Measurements from ENCODE around the gene ATP2B2.

The ATP2B2 gene

DNA sequence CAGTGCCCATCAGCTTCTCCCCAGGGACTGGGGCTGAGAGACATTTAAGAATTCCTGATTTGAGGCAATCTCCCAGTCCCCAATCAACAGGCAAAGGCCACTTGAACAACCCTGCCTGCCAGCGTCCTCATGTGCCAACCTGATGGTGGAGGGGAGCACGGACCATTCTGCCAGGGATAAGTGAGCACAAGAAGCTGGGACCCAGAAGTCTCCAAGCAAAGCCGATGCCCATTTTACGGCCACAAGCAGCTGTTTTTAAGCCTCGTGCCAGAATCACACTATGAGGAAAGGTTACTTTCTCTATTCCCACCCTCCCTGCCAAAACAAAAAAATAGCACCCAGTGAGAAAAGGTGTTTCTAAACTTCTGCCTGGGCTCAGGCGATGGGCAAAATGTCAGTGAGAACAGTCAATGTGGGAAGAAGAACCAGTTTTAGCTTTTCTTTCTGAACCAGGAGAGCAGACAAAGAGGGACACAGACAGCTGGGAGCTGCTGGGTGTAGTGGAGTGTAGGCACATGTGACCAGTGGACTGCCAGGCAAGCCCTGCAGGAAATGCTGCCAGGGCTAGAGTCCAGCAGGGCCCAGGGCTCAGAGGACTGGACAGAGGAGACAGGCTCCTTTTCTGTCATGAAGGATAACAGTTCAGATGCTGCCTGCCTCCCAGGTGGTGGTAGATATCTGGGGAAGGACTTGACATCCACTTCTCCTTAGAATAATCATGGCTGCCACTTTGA is 57.7 kb downstream of the ATP2B2 start:
- no peak for DNase-seq

DNA sequence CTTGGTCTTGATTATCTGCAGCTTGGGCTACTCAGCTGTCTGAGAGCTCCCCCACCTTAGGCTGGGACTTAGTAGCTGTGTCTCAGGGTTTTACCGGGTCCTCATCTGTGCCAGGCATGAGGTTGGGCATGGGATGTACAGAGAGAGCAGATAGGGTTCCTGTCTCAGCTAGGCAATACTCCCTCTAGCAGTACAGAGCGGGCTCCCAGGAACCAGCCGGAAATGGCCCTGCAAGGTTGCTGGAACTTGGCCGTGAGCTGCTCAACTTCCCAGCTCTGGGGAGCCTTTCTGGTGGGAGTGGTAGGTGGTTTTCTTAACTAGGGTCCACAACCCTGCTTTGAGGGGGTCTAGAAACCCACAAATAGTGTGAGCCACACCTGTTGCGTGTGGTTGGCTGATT is 58.3 kb downstream of the ATP2B2 start:
- DNase-seq, result no peak

DNA sequence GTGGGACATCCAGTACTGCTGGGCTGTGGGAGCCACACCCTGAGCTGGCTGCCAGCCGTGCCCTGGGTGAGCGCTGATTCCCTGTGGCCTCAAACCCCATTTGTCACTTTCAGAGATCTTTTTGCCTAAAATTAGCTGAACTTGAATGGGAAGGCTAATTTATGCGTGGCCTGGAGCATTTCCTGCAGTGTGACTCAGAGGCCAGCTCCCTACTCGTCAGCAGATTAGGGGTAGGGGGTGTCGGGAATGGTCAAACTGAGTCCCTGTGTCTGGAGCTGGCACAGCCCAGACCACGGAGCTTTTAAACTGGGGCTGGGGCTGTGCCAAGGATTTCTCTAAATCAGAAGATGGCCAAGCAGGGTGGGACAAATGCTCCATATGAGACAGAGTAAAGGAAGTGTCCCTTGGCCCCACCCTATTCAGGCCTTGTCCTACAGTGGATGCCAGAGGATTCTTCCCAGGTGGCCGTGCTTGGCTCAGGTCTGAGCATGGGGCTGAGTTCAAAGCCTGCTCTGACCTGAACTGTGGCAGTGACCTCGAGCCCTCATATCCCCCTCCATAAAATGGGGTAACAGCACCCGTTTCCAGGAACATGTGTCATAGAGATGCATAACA is 59.7 kb downstream of the ATP2B2 start:
- DNase-seq, result peak; percentile 15

DNA sequence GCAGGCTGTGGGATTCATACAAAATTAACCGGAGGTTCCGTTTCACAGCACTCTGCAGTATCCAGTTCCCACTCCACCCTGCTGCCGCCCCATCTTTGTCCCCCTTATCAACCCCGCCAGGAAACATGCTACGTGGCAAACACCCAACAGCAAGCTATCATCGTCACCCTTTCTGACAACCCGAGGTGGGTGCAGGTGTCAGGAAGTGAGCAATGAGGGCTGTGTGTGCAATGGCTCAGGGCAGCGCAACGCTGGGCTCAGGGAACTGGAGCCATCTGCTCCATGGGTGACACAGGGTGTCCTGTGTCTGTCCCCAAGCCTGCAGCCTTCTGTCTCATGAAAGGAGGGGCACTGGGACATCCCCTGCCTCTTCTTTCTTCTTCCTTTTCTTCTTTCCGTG is 60.9 kb downstream of the ATP2B2 start:
- no peak for DNase-seq

DNA sequence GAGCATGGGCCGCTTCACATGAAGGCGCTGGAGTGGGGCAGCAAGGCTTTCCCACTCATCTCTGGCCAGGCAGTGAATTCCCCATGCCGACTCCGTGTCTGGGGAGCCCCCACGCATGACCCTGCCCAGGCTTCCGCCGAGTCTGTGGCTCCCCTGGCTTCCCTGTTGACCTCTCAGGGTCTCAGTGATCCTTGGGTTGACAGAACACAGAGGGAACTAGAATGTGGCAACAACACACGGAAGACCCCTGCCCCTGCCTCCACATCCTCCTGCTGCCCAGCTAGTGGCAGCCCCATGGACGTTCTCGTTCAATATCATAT is 61.3 kb downstream of the ATP2B2 start:
- no peak for DNase-seq

- no peak for DNase-seq
These were observed 61.9 kb downstream of the ATP2B2 start for GRCh38 chr3:10443272-10444109.

DNA sequence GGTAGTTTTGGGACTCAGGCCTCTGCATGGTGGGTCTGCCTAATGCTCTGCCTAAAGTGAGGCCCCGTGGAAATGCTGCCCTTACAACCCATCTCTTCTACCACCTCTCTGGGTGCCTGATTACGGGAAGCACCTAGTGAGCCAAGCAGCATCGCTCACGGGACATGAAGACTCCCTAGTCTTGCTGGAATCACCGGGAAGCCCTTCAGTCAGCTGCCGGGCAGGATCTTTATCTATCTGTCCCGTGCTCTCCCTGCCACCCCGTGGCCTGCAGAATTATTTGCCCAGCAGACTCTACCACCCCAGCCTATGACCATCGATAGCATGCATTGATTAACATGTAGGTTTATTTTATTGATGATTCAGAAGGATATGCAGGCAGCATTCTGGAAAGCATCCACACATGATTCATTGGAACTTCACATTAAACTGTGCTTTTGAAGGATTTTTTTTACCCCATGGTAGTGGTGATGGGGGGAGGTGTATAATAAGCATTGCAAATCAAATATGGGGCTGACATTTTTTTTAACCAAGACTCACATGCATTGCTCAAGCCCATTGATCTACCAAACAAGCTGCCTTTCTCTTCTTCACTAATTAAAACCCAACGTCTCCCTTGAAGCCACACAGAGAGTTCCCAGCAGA is 63.1 kb downstream of the ATP2B2 start:
- DNase-seq, result peak; percentile 87

GRCh38 chr3:10440684-10441083 is 64.7 kb downstream of the ATP2B2 start:
- DNase-seq, result no peak

- no peak for DNase-seq
These were observed 66.3 kb downstream of the ATP2B2 start for GRCh38 chr3:10438902-10439610.

GRCh38 chr3:10437995-10438901 is 67.1 kb downstream of the ATP2B2 start:
- DNase-seq, result peak; percentile 89

DNA sequence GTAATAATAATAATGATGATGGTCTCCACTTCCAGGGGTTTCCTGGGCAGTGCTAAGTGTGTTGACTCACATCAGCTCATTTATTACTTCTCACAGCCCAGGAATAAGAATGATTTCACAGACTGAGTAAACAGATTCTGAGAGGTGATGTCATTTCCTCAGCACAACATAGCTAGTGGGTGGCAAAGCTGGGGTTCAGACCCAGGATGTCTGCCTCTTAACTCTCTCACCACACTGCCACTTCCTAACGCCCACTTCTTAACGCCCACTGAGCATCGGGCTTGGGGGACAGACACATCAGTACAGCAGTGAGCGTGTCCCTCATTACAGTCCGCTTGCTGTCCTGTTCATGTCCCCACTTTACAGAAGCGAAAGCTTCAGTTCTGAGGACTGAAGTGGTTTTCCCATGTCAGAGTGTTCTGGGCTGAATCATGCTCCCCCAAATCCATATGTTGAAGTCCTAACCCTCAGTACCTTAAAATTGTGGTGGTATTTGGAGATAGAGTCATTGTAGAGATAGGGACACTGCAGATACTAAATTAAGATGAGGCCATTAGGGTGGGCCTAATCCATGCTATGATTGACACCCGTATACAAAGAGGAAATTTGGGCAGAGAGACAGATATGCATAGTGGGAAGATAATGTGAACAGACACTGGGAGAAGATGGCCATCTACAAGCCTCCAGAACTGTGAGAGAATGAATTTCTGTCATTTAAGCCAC is 68.0 kb downstream of the ATP2B2 start:
- DNase-seq, result peak; percentile 57

- no peak for DNase-seq
These were observed 69.5 kb downstream of the ATP2B2 start for GRCh38 chr3:10435850-10436249.

GRCh38 chr3:10434938-10435336 is 70.4 kb downstream of the ATP2B2 start:
- no peak for DNase-seq

GRCh38 chr3:10434144-10434937 is 71.0 kb downstream of the ATP2B2 start:
- DNase-seq, result no peak

DNA sequence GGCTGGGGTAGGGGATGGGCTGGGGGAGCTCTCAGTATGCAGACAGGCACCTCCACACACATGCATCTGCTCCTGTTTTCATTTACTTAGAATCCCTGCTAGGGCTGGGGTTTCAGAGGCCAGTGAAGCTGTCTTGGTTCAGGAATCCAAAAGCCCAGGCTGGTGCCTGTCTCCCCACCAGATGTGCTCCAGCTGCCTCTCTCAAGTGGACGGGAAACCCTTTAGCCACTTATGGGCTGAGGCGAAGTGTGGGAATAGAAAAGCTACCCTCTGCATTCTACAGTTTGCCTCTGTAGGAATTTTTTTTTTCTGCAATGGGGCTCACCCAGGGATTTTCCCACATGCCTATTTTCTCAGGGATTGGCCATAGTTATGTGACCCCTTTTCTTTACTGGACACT is 72.5 kb downstream of the ATP2B2 start:
- DNase-seq, result no peak

- DNase-seq, result no peak
These were observed 73.1 kb downstream of the ATP2B2 start for GRCh38 chr3:10432156-10432845.

DNA sequence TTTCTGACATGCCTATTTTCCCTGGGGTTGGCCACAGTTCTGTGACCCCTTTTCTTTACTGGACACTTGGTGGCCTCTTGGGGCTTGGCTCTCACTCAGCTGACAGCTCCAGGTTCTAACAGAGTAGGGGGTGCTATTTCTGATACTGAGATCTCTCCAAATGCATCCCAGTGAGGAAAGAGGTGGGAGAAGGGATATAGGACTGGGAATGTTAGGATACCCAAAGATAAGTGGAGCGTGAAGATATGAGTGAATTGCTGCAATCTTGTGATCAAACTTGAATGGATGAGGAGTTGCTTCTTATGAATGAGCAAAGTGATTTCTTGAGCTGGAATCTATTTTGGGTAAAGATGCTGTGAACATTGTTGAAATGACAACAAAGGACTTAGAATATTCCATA is 74.6 kb downstream of the ATP2B2 start:
- no peak for DNase-seq

DNA sequence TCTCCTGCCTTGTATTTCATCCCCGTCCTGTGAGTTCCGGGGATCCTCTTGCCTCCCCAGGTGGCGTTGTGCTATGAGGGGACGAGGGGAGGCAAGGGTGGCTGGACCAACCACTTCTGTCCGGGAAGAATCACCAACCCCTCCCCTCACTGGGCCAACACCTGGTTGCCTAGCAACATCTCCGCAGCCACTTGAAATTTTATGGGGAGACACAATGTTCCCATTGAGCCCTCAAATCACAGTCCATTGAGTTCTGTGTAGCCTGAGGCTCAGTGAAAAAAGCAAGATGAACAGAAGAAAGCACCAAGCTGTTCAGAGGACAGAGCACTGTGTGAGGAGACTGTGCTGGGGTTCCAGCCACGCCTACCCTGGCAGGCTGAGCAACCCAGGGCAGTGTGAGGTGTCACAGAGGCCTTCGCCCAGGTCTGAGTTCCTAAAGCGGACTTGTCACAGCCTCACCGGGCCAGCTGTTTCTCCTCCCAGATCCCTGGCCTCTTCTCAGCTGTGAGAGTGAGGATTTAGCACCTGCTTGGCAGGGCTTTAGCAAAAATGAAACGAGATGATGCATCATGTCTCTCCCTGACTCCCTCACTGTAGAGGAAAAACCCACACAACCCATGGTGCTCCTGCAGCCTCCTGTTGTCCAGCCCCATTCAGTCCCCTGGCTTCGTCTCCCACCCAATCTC is 76.8 kb downstream of the ATP2B2 start:
- no peak for DNase-seq

Data from fibroblast of skin of abdomen (primary cell).